ENCODE data around the gene GRIP2.

DNA sequence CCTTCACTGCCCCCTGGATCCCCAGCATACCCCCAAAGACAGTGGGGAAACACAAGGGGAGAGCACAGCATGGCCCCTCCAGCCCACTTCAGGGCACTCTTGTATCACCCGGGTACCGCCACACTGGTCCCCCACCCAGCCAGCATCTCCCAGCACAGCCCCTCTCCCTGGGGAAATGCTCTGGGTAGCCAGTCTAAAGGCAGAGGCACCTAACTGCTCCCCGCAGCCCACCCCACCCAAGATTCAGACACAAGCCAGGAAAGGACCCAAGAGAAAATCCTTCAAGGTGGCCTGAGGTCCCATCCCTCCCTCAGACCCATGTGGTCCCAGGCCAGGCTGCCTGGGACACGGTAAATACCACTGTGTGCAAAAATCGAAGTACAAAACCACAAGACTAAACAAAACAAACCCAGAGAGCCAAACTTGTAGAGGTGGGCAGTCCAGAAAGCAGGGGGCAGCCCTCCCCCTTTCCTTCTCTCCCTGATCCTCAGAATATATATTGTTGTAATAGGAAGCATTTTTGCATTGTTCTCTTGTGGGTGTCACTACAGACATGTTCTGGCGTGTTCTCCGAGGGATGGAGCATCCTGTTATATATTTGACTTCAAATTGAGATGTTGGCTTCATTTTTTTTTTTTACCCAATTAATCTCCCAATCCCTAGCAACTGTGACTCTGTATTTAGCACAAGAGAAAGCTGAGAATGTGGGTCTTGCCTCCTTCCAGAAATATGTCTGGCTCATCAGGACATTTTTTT lies 51.7 kb downstream of the GRIP2 start:
- TF ChIP-seq, protein P1, sequence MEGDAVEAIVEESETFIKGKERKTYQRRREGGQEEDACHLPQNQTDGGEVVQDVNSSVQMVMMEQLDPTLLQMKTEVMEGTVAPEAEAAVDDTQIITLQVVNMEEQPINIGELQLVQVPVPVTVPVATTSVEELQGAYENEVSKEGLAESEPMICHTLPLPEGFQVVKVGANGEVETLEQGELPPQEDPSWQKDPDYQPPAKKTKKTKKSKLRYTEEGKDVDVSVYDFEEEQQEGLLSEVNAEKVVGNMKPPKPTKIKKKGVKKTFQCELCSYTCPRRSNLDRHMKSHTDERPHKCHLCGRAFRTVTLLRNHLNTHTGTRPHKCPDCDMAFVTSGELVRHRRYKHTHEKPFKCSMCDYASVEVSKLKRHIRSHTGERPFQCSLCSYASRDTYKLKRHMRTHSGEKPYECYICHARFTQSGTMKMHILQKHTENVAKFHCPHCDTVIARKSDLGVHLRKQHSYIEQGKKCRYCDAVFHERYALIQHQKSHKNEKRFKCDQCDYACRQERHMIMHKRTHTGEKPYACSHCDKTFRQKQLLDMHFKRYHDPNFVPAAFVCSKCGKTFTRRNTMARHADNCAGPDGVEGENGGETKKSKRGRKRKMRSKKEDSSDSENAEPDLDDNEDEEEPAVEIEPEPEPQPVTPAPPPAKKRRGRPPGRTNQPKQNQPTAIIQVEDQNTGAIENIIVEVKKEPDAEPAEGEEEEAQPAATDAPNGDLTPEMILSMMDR (IDR thresholded peaks at IDR 0.05), result no peak
- no peak for TF ChIP-seq POLR2A (IDR thresholded peaks at IDR 0.05)
